Stimulated activated CD4-positive, alpha-beta T cell treated with anti-CD3 and anti-CD28 coated beads, TNF-alpha, amount 100 ng/mL, for 4 hours (primary cell): ENCODE data around the gene GSTM5.
"Not testable (repeated sequence)": the region's sequence is repeated elsewhere in the genome, so short reads cannot be mapped to it uniquely, and the experiment has no call there.

Experiments used
- DNase-seq, 3 experiments: peaks; one replicate each; pipeline ENCODE4 v3.0.0-alpha.2; 2020; ENCODE audit warnings: low read depth in 3 of 3

Gene GSTM5

GRCh38 chr1:109697066-109697465, 15.0 kb upstream of the GSTM5 start:
- no peak for DNase-seq

GRCh38 chr1:109697861-109698260, 14.2 kb upstream of the GSTM5 start:
- not testable (repeated sequence) for DNase-seq

GRCh38 chr1:109702940-109703339, 9.1 kb upstream of the GSTM5 start:
- DNase-seq, result not testable (repeated sequence)

GRCh38 chr1:109704173-109704572, 7.9 kb upstream of the GSTM5 start:
- no peak for DNase-seq

GRCh38 chr1:109705411-109705810, 6.6 kb upstream of the GSTM5 start:
- DNase-seq, result no peak

- DNase-seq, result not testable (repeated sequence)
Observed at GRCh38 chr1:109708949-109709348, 3.1 kb upstream of the GSTM5 start.

GRCh38 chr1:109709822-109710221, 2.2 kb upstream of the GSTM5 start:
- not testable (repeated sequence) for DNase-seq

GRCh38 chr1:109712321-109712864, 342 bp downstream of the GSTM5 start:
- DNase-seq, result no peak

- DNase-seq, result no peak
Observed at GRCh38 chr1:109713636-109714035, 1.6 kb downstream of the GSTM5 start.

GRCh38 chr1:109714661-109715372, 2.8 kb downstream of the GSTM5 start:
- no peak for DNase-seq

GRCh38 chr1:109716121-109716520, 4.1 kb downstream of the GSTM5 start:
- no peak for DNase-seq

- DNase-seq, result no peak
Observed at GRCh38 chr1:109716570-109717090, 4.6 kb downstream of the GSTM5 start.

GRCh38 chr1:109717729-109718128, 5.7 kb downstream of the GSTM5 start:
- DNase-seq, result no peak

GRCh38 chr1:109718495-109718894, 6.4 kb downstream of the GSTM5 start:
- DNase-seq, result no peak

GRCh38 chr1:109719337-109719837, 7.3 kb downstream of the GSTM5 start:
- DNase-seq, result no peak

- DNase-seq, result no peak
Observed at GRCh38 chr1:109721042-109721441, 9.0 kb downstream of the GSTM5 start.

GRCh38 chr1:109721971-109722370, 9.9 kb downstream of the GSTM5 start:
- DNase-seq, result no peak

- DNase-seq, result no peak
Observed at GRCh38 chr1:109722908-109723691, 11.0 kb downstream of the GSTM5 start.

GRCh38 chr1:109724933-109725332, 12.9 kb downstream of the GSTM5 start:
- DNase-seq, result no peak

- no peak for DNase-seq
Observed at GRCh38 chr1:109725510-109725909, 13.5 kb downstream of the GSTM5 start.

GRCh38 chr1:109726007-109726406, 14.0 kb downstream of the GSTM5 start:
- no peak for DNase-seq

GRCh38 chr1:109726728-109727373, 14.8 kb downstream of the GSTM5 start:
- no peak for DNase-seq
